ENCODE measurements around the gene BRMS1L.
"Not testable (repeated sequence)": the region's sequence is repeated elsewhere in the genome, so short reads cannot be mapped to it uniquely, and the experiment has no call there.

Gene BRMS1L, protein sequence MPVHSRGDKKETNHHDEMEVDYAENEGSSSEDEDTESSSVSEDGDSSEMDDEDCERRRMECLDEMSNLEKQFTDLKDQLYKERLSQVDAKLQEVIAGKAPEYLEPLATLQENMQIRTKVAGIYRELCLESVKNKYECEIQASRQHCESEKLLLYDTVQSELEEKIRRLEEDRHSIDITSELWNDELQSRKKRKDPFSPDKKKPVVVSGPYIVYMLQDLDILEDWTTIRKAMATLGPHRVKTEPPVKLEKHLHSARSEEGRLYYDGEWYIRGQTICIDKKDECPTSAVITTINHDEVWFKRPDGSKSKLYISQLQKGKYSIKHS

DNA sequence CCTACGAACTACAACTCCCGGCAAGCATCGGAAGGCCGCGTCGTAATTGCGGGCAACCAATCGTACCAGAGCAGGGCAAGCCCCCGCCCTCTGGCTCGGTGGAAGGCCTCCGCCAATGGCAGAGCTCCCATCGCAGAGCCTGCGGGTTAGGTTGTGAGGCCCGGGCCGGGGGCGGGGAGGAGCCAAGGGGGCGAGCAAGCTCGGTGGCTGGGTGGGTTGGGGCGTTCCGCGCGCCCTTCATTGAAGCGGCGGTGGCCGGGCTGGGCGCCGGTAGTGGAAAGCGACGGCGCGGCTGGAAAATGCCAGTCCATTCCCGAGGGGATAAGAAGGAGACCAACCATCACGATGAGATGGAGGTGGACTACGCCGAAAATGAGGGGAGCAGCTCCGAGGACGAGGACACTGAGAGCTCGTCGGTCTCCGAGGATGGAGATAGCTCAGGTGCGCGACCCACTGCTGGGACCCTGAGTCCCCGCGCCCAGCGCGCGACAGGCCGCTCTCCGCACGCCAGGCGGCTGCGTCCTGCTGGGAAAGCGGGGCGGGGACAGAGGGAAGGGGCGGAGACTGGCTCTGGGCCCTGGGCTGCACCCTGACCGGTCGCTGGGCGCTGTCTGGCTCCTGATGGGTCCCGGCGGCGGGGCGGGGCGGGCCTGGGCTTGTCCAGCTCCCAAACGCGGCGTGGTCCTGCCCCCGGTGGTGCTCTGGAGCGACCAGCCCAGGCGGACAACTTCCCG, at the start of gene BRMS1L:
Gene BRMS1L (plus strand): TSS at position 121 of the 734 bp plus-strand sequence. CDS start 179 bp downstream, at position 300.
- peak; percentile 93 to 96 for DNase-seq (ENCODE audit: low read depth in 2 of 2)

DNA sequence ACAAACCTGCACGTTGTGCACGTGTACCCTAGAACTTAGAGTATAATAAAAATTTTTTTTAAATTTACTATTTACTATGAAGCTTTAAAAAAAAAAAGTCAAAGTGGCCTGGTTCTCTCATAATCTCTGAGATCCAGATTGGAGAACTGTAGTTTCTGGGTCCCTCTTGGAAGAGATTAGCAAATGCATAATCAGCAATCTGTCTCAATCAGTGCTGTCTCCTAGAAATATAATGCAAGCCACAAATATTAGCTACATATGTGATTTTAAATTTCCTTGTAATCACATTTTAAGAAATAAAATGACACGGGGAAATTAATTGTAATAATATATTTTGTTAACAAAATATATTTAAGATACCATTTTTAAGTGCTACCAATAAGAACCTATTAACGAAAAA, 49.3 kb upstream of the BRMS1L start:
- DNase-seq (ENCODE audit: low read depth in 2 of 2): no peak

DNA sequence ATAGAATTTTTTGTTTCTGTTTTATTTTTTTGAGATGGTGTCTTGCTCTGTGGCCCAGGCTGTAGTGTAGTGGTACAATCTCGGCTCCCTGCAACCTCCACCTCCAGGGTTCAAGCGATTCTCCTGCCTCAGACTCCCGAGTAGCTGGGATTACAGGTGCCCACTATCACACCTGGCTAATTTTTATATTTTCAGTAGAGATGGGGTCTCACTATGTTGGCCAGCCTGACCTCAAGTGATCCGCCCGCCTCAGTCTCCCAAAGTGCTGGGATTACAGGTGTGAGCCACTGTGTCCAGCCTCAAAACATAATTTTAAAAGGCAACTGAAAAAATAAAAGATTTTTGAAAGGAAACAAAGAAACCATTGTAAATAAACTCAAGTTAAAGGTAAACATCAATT, 48.6 kb upstream of the BRMS1L start:
- DNase-seq (ENCODE audit: low read depth in 2 of 2): not testable (repeated sequence)

DNA sequence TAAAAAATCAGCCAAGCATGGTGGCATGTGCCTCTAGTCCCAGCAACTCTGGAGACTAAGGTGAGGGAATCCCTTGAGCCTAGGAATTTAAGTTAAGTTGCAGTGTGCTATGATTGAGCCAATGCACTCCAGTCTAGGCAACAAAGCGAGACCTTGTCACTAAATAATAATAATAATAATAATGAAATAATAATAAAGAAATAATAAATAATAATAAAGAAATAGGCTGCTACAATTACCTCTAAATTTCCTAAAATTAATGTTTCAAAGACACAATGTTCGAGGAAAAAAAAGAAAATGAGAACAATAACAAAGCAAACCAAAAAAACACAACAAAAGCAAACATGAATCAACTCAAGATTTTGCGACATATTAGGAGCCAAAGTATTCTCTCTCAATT, 46.8 kb upstream of the BRMS1L start:
- no peak for DNase-seq (ENCODE audit: low read depth in 2 of 2)

DNA sequence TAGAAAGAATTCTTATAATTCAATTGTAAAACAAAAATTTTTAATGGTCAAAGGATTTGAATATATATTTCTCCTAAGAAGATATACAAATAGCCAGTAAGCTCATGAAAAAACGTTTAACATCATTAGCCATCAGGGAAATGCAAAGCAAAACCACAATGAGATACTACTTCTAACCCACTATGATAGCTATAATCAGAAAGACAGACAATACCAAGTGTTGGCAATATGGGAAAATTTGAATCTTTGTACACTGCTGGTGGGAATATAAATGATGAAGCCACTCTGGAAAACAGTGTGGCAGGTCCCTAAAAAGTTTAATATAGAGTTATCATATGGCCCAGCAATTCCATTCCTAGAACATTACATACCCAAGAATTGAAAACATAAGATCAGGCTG, 42.4 kb upstream of the BRMS1L start:
- no peak for DNase-seq (ENCODE audit: low read depth in 2 of 2)

DNA sequence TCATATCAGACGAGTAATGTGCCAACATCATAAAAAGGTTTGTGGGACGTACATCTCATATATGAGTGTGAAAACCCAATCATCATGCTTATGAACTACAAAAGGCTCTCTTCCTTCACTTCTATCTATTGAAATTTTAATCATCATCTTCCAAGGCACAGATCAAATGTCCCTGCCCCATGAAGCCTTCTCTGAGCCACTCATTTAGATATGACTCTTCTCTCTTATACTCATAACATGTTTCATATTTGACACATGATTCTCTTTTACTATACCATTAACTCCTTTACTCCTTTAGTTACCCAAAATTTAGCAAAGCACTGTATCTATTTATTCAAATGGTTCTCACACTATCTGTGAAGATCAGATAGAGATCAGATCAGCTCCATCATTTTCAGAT, 39.3 kb upstream of the BRMS1L start:
- DNase-seq (ENCODE audit: low read depth in 2 of 2): no peak

DNA sequence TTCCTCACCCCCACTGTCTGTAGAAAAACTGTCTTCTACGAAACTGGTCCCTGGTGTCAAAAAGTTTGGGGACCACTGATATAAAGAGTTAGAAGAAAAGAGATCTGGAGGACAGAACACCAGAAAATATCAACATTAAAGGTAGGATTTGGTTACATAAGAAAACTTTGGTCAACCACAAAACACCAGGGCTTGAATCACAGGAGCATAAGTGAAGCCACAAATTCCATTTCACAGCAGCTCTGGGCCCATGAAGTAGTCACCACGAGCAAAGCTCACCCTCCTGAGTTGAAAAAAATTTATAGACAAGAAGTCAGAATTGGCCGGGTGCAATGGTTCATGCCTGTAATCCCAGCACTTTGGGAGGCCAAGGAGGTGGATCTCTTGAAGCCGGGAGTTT, 36.5 kb upstream of the BRMS1L start:
- no peak for DNase-seq (ENCODE audit: low read depth in 2 of 2)

DNA sequence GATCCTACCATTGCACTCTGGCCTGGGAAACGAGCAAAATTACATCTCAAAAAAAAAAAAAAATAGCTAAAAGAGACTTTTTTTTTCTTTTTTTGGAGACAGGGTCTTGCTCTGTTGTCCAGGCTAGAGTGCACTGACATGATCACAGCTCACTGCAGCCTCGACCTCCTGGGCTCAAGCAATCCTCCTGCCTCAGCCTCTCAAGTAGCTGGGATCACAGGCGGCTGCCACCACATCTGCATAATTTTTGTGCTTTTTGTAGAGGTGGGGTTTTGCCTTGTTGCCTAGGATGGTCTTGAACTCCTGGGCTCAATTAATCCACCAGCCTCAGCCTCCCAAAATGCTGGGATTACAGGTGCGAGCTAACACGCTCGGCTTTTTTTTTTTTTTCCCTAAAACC, 28.3 kb upstream of the BRMS1L start:
- no peak for DNase-seq (ENCODE audit: low read depth in 2 of 2)

DNA sequence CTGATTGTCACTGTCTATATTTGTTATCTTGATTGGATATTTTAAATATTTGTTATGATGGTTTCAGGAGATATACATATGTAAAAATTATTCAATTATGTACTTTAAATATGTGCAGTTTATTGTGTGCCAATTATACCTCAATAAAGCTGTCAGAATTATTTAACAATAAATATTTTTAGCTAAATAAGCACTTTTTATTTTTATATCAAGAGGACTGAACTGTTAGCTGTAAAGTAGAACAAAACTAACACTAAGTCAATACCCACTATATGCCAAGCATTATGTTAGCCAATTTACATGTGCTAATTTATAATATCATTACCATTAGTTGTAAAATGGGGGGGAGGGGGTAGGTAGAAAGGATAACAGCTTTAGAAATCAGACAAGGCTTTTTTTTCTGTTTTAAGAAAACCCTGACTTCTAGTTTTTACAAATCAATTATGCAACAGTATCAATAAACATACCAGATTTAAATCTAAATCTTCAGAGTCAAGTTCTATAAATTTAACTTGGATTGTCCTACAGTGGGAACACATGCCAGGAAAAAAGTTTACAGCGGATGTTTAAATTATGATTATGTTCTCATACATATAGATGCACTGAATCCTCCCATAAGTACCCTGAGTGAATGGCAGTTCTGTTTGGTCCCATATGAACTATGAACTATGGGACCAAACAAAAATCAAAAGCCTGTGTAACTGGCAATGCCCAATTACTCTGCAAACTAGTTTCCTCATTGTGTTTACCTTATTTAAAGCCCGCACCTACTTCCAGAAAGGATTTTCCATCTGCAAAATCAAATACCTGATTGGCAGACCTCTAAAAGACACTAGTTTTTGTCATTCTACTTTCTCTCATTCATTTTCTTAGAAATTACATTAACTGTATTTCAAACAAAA, 19.9 kb upstream of the BRMS1L start:
- DNase-seq (ENCODE audit: low read depth in 2 of 2): no peak

DNA sequence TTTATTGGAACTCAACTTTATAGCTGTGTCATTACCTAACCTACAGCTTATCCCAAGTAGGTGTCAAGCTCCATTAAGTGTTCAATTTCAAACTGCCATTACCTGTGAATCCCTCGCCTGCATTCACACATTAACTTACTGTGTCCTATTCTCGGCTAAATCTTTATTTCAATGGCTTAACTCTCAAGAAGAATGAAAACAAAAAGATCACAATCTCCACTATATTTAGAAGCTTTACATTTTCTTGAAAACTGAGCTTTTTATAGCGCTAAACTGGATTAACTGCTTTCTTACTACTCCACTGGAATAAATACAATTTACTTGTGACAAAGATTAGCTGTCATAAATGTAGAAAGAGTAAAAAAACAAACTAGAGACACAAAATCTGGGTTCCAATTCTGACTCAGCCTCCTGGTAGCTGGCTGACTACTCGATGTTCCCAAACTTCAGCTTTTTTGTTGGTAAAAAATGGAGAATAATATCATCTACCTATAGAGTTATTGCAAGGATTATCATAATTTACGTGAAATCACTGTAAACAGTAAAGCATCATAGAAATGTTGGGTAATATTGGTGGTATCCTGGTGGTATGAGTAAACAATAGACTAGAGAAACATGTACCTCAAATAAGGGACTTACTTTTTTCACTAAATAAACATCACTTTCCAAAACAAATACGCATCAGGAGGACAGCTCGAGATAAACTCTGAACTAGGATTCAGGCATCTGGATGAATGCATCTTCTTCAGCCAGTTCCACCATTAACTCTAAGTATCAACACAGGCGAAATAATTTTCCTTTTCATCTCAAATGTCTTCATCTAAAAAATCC, 18.8 kb upstream of the BRMS1L start:
- DNase-seq (ENCODE audit: low read depth in 2 of 2): no peak

DNA sequence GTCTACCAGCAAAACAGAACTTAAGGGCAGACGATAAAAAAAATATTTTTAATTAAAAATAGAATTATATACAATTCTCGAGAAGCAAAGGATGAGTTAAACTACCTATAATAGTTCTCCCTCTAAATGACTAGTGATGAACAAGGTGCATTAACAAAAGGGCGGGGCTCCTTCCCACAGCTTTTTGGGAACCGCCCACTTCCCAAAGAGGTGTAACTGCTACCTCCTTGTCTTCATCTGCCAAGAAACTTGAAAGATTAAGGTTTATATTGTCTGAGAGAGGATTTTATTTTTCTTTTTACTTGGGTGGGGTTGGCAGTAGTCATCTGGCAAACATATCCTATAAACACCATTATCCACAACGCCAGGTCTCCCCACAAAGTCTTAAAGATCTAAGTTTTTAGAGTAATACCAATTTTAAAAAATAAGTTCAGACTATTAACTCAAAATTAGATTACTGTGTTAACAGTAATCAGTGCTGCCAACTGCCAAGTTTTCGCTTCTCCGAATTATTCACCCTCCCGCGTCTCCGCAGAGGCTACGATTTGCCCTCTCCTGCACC, 18.0 kb upstream of the BRMS1L start:
- peak in 1 of 2 experiments; percentile 33 for DNase-seq (ENCODE audit: low read depth in 2 of 2)

DNA sequence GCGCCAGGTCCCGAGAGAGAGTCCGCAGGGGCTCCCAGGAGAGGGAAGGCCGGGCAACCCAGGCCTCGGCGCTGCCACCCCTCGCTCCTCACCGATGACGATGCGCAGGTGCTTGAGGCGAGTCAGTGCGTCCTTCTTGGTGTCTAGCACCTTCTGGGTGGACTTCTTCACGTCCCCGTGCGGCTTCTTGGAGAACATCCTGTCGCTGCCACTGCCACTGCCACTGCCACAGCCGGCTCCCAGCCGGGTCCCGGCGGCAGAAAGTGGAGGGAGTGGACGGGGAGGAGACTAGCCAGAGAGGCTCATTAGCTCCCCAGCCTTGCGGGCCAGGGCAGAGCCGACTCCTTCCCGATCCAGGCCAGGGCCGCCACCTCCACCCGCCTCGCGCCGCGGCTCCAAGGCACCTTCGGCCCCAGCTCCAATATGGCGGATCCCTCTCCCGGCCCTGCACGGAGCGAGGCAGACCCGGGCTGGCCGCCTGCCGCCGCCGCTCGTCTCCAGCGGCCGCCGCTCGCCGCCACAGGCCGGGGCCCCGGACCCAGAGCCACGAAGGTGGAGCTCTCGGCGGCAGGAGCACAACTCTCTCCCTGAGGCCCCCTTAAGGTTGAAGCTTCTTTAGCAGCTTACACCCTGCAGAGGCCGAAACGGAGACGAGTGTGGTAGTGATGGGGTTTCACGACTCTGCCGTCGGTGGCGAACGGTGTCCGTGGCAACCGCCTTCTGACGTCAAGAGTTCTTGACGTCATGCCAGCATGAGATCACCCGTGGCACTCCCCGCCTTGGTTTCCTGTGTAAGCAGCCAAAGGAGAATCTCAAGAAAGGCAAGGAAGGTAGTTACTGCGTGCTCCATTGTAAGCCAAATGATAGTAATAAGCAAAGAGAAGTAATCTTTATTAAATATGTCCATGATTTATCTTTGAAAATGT, 17.2 kb upstream of the BRMS1L start, which contains the start of gene RALGAPA1:
Gene RALGAPA1 (minus strand): TSS at position 658 of the 926 bp plus-strand sequence. CDS start 460 bp downstream, at position 198.
- DNase-seq (ENCODE audit: low read depth in 2 of 2): peak; percentile 81 to 84

DNA sequence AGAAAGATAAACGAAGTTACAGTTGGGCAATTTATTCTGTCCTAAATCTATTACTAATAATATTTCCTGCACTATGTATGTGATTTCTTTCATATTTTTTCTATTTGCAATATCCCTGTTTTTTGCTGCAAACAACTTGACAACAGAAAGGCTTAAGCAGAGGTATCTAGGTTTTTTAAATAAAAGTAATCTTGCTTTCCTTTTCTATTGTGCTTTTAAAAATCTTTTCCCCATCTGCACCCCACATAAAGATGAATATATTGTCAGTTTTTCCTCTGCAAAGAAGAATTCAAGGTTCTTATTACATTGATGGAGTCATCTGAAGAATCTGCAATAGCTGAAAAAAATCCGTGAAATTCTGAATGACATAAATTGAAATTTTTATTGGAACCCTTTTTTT, 16.5 kb upstream of the BRMS1L start:
- no peak for DNase-seq (ENCODE audit: low read depth in 2 of 2)

DNA sequence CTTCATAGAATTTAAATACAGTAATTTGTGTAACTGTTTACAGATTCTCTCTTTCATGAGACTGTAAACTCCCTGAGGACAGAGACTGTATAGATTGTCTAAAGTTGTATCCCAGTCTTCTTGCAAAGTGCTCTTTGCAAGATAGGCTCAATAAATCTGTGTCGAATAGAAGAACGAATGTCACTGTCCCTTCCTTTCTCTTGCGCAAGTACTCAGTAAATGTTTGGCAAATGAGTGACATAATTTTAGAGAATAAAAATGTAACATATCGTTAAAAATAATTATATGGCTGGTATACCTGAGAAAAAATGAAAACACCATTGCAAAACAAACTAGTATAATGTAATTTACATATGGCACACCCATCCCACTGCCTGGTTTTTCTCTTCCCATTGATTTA, 15.2 kb upstream of the BRMS1L start:
- DNase-seq (ENCODE audit: low read depth in 2 of 2): no peak

DNA sequence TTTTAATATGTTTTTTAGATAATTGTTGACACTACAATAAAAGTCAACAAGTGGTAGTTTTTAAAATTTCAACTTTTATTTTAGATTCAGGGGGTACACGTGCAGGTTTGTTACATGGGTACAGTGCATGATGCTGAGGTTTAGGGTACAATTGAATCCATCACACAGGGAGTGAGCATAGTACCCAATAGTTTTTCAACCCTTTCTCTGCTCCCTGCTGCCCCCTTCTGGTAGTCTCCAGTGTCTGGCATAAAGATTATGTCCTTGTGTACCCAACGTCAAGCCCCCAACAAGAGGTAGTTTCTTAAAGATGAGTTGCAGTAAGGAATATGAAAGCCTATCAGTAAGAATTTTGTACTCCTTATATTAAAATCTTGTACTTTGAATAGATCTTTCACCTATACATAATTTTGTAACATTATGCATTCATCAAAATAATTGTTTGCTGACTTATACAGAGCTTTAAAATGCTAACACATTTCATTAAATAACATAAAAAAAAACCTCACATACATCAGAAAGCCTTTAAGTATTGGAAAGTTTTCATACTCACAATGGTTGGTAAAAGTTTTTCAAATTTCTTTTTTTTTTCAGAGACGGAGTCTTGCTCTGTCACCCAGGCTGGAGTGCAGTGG, 11.7 kb upstream of the BRMS1L start:
- DNase-seq (ENCODE audit: low read depth in 2 of 2): peak; percentile 43 to 79

DNA sequence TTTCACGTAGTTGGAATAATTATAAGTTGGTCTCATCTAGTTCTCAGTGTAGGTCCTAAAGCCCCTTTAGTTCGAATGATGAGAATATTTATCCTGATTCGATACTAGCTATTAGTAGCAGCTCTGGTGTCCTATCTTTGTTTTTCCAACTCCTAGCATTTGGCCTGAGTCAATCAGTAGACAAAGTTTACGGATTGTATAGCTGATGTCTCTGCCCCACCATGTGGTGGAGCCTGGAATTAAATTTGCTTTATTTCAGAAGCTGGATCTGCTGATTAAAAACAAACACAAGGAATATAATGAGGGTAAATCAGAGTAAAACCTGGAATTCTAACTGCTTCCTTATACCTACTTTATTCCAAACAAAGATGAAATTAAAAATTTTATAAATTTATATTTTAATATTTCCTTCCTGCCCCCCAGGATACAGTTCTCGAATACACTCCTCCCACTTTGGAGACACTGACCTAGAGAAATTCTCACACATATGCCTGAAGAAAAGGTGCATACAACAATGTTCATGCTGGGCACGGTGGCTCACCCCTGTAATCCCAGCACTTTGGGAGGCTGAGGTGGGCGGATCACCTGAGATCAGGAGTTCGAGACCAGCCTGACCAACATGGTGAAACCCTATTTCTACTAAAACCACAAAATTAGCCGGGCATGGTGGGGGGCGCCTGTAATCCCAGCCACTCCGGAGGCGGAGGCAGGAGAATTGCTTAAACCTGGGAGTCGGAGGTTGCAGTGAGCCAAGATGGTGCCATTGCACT, 7.6 kb upstream of the BRMS1L start:
- no peak for DNase-seq (ENCODE audit: low read depth in 2 of 2)

DNA sequence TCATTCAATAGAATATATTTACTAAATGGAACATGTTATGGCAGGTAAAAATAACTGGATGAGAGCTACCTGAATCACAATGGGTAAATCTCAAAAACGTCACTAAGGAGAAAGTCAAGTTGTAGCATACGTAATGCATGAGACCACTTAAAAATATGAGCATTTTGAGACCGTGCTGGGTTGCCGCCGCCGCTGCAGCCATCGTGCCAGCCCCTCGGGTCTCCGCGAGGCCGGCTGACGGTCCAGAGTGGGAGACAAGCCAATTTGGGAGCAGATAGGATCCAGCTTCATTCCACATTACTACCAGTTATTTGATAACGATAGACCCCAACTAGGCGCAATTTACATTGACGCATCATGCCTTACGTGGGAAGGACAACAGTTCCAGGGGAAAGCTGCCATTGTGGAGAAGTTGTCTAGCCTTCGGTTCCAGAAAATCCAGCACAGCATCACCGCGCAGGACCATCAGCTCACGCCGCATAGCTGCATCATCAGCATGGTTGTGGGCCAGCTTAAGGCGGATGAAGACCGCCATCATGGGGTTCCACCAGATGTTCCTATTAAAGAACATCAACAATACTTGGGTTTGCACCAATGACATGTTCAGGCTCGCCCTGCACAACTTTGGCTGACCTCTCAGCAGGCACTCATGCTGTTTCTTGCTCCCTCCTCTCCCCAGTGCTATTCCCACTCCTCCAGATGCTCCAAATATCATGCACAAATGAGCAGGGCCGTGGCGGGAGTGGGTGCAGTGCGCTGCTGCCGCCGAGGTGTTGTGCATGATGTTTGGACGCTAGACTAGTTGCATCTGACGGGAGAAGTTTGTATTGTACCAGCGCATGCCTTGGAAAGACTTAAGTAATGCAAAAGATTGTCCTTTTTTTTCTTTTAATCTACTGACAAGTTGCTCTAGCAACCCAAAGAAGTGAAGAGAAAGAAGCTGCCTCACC, 6.3 kb upstream of the BRMS1L start:
- no peak for DNase-seq (ENCODE audit: low read depth in 2 of 2)
